ENCODE measurements around the gene TEDDM1.

The TEDDM1 gene

DNA sequence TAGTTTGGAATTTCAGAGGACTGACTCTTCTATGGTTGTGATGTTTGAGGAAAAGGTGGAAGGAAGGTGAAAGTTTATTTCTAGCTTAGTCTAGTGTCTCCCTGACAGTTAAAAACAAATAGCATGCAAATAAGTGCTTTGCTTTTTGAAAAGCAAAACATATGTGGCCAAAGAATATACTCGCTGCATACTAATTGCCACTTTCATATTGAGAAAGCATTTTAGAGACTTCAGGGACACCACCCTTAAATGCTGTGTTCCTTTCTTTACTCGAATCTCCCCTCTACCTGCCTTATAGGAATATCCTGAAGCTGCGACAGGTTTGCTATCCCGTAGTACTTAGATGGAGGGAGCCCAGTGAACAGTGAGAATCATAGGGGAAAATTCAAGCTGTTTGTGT lies 32.1 kb downstream of the TEDDM1 start:
- TF ChIP-seq, protein P1, sequence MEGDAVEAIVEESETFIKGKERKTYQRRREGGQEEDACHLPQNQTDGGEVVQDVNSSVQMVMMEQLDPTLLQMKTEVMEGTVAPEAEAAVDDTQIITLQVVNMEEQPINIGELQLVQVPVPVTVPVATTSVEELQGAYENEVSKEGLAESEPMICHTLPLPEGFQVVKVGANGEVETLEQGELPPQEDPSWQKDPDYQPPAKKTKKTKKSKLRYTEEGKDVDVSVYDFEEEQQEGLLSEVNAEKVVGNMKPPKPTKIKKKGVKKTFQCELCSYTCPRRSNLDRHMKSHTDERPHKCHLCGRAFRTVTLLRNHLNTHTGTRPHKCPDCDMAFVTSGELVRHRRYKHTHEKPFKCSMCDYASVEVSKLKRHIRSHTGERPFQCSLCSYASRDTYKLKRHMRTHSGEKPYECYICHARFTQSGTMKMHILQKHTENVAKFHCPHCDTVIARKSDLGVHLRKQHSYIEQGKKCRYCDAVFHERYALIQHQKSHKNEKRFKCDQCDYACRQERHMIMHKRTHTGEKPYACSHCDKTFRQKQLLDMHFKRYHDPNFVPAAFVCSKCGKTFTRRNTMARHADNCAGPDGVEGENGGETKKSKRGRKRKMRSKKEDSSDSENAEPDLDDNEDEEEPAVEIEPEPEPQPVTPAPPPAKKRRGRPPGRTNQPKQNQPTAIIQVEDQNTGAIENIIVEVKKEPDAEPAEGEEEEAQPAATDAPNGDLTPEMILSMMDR (IDR thresholded peaks at IDR 0.05; ENCODE audit: low read depth, low read length, missing control alignments) = no peak

DNA sequence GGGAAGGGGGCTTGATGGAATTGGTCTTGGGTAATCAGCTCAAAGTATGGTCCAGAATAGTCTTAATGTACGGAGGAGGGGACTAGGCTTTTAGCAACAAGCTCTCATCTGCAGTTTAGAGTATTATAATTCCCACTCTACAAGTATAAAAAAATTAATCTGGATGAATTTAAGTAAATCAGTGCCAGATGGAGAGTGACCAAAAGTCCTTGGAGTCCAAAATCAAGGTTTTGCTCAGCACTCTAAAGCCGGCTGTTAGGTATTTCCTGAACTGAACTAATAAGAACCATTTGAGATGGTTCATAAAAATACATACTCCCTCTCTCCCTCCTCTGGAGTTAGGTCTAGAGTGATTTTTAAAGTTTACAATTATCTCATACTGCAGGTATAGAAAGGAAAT lies 32.5 kb downstream of the TEDDM1 start:
- TF ChIP-seq, protein P1 (IDR thresholded peaks at IDR 0.05; ENCODE audit: low read depth, low read length, missing control alignments) = no peak
- DNase-seq (ENCODE audit: low read depth) = no peak
- H3K4me3 ChIP-seq (ENCODE audit: low read depth, low read length) = no peak overlapping the region

More for the DNA sequence above, 32.1 kb downstream of the TEDDM1 start:
- H3K4me3 ChIP-seq (ENCODE audit: low read depth, low read length) = peak overlapping the region; percentile 31; the same call in 1 of the 2 replicates
- DNase-seq (ENCODE audit: low read depth) = no peak

DNA sequence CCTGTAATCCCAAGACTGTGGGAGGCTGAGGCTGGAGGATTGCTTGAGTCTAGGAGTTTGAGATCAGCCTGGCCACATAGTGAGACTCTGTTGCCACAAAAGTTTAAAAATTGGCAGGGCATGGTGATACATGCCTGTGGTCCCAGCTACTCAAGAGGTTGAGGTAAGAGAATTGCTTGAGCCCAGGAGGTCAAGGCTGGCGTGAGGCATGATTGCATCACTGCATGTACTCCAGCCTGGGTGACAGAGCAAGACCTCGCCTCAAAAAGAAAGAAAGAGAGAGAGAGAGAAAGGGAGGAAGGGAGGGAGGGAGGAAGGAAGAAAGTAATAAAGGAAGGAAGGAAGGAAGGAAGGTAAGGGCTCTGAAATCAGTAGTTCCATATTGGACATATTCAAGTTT lies 33.9 kb downstream of the TEDDM1 start:
- TF ChIP-seq, protein P1 (IDR thresholded peaks at IDR 0.05; ENCODE audit: low read depth, low read length, missing control alignments) = no peak
- no peak for DNase-seq (ENCODE audit: low read depth)
- no peak overlapping the region for H3K4me3 ChIP-seq (ENCODE audit: low read depth, low read length)

DNA sequence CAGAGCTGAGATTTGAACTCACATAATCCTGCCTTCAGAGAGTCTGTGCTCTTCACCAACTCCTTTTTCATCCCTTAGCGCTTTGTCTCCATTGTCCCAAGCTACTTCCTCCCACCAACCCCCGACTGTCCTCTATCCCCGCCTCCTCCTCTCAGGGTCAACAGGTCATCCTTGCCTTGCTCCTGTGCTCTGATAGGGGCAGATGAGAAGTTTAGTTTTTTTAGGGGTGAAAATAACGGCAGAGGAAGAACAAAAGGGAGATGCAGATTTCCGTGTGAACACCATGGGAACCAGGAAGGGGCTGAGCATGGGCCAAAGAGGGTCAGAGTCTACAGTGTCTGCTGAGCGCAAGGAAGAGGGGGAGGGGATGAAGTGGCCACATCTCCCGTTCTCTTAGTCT lies 40.8 kb downstream of the TEDDM1 start:
- H3K4me3 ChIP-seq (ENCODE audit: low read depth, low read length) = no peak overlapping the region
- DNase-seq (ENCODE audit: low read depth) = no peak
- TF ChIP-seq, protein P1 (IDR thresholded peaks at IDR 0.05; ENCODE audit: low read depth, low read length, missing control alignments) = no peak

DNA sequence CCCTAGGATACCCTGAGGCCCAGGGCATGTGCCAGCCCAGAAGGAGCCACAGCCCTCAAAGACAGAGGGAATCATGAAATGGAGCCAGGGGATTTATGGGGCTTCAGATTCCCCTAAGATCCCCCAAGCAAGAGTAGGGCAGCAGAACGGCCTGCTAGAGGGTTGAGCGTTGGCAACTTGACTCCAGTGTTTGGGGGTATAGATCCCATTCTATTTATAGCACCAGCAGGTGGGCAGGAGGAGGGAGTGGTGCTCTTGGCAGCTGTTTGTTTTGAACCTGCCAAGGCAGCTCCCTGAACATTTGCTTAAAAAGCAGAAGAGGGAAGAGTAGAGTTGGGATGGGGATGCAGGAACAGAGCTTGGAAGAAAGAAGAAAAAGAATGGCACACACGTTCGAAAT lies 42.6 kb downstream of the TEDDM1 start:
- DNase-seq (ENCODE audit: low read depth) = no peak
- H3K4me3 ChIP-seq (ENCODE audit: low read depth, low read length) = no peak overlapping the region
- TF ChIP-seq, protein P1 (IDR thresholded peaks at IDR 0.05; ENCODE audit: low read depth, low read length, missing control alignments) = no peak

DNA sequence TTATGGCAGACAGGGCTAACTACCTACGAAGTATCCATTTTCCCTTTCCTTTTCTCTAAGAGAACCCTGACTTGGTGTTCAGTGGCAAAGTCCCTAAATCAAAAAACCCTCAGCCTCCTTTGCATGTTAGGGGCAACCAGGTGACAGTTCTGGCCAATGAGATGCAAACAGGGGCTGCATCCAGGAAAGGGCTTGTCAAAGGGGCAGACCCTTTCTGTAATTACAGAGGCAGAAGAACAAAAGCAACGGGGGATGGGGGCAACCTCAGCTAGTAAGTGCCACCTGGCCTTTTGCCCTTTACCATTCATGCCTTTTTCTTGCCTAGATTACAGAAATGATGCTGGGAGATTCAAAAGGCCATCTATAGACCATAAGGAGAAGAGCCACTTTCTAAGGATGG lies 43.3 kb downstream of the TEDDM1 start:
- H3K4me3 ChIP-seq (ENCODE audit: low read depth, low read length) = no peak overlapping the region
- TF ChIP-seq, protein P1 (IDR thresholded peaks at IDR 0.05; ENCODE audit: low read depth, low read length, missing control alignments) = no peak
- no peak for DNase-seq (ENCODE audit: low read depth)

DNA sequence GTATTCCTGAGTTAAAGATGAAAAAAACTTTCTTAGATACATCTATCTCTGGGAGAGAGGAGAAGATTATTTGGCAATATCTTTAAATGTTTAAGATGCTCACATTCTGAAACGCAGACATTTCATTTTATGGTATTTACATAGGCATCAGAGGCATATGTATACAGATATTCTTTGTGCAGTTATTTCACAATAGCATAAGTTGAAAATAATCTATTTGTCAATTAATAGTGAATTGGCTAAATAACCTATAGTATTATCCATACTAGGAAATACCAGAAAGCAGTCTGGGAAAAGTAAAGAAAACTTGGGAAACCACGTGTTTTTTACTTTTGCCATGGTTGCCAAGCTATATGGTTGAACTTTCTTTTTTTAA lies 44.8 kb downstream of the TEDDM1 start:
- no peak overlapping the region for H3K4me3 ChIP-seq (ENCODE audit: low read depth, low read length)
- DNase-seq (ENCODE audit: low read depth) = no peak
- TF ChIP-seq, protein P1 (IDR thresholded peaks at IDR 0.05; ENCODE audit: low read depth, low read length, missing control alignments) = no peak
